Measurements from ENCODE around the gene OXT. TPM values are rescaled to one million over a fixed set of nuclear protein-coding genes. Genes with fewer than 3 reads are reported as not detected.

OXT gene
- total and polyA plus RNA-seq, 2 of the 13 experiments (the other 11 are each of a cell fraction or from before 2014, with no cell fraction given): not detected

DNA sequence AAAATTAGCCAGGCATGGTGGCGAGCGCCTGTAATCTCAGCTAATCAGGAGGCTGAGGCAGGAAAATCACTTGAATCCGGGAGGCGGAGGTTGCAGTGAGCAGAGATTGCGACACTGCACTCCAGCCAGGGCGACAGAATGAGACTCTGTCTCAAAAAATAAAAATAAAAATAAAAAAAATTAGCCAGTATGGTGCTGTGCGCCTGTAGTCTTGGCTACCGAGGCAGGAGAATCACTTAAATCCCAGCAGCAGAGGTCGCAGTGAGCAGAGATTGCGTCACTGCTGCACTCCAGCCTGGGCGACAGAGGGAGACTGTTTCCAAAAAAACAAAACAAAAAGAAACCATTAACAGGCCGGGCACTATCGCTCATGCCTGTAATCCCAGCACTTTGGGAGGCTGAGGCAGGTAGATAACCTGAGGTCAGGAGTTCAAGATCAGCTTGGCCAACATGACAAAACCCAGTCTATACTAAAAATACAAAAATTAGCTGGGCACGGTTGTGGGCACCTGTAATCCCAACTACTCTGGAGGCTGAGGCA, 46.5 kb downstream of the OXT start (continued):
- TF ChIP-seq, protein P1, sequence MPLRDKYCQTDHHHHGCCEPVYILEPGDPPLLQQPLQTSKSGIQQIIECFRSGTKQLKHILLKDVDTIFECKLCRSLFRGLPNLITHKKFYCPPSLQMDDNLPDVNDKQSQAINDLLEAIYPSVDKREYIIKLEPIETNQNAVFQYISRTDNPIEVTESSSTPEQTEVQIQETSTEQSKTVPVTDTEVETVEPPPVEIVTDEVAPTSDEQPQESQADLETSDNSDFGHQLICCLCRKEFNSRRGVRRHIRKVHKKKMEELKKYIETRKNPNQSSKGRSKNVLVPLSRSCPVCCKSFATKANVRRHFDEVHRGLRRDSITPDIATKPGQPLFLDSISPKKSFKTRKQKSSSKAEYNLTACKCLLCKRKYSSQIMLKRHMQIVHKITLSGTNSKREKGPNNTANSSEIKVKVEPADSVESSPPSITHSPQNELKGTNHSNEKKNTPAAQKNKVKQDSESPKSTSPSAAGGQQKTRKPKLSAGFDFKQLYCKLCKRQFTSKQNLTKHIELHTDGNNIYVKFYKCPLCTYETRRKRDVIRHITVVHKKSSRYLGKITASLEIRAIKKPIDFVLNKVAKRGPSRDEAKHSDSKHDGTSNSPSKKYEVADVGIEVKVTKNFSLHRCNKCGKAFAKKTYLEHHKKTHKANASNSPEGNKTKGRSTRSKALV (CRISPR knock-in tag; IDR thresholded peaks at IDR 0.05): peak; percentile 78; the same call in 1 of the 2 replicates
- peak; percentile 69; the same call in 1 of the 2 replicates for TF ChIP-seq PITX1 (CRISPR knock-in tag; IDR thresholded peaks at IDR 0.05)
- peak; percentile 95 for TF ChIP-seq XRCC5 (optimal IDR thresholded peaks at IDR 0.05; ENCODE audit: low read length)
- peak; percentile 63; the same call in 1 of the 2 replicates for TF ChIP-seq RXRA (CRISPR knock-in tag; IDR thresholded peaks at IDR 0.05)
- TF ChIP-seq, protein P2, sequence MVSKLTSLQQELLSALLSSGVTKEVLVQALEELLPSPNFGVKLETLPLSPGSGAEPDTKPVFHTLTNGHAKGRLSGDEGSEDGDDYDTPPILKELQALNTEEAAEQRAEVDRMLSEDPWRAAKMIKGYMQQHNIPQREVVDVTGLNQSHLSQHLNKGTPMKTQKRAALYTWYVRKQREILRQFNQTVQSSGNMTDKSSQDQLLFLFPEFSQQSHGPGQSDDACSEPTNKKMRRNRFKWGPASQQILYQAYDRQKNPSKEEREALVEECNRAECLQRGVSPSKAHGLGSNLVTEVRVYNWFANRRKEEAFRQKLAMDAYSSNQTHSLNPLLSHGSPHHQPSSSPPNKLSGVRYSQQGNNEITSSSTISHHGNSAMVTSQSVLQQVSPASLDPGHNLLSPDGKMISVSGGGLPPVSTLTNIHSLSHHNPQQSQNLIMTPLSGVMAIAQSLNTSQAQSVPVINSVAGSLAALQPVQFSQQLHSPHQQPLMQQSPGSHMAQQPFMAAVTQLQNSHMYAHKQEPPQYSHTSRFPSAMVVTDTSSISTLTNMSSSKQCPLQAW (CRISPR knock-in tag; IDR thresholded peaks at IDR 0.05): peak; percentile 39; the same call in 1 of the 2 replicates
- peak; percentile 85 for TF ChIP-seq ZNF205 (CRISPR knock-in tag; IDR thresholded peaks at IDR 0.05)
- 0 out of 2 replicates have a peak, but pooled peaks have one; percentile 57 for TF ChIP-seq ZNF644 (CRISPR knock-in tag; IDR thresholded peaks at IDR 0.05; ENCODE audit: low read depth)
- TF ChIP-seq, protein P3, sequence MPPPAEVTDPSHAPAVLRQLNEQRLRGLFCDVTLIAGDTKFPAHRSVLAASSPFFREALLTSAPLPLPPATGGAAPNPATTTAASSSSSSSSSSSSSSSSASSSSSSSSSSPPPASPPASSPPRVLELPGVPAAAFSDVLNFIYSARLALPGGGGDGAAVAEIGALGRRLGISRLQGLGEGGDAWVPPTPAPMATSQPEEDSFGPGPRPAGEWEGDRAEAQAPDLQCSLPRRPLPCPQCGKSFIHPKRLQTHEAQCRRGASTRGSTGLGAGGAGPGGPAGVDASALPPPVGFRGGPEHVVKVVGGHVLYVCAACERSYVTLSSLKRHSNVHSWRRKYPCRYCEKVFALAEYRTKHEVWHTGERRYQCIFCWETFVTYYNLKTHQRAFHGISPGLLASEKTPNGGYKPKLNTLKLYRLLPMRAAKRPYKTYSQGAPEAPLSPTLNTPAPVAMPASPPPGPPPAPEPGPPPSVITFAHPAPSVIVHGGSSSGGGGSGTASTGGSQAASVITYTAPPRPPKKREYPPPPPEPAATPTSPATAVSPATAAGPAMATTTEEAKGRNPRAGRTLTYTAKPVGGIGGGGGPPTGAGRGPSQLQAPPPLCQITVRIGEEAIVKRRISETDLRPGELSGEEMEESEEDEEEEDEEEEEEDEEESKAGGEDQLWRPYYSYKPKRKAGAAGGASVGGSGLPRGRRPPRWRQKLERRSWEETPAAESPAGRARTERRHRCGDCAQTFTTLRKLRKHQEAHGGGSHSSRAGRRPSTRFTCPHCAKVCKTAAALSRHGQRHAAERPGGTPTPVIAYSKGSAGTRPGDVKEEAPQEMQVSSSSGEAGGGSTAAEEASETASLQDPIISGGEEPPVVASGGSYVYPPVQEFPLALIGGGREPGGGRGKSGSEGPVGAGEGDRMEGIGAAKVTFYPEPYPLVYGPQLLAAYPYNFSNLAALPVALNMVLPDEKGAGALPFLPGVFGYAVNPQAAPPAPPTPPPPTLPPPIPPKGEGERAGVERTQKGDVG (CRISPR knock-in tag; IDR thresholded peaks at IDR 0.05; ENCODE audit: borderline replicate concordance): peak; percentile 58; the same call in 1 of the 2 replicates
- 0 out of 2 replicates have a peak, but pooled peaks have one; percentile 27 for TF ChIP-seq KLF12 (CRISPR knock-in tag; IDR thresholded peaks at IDR 0.05; ENCODE audit: borderline replicate concordance)
- peak; percentile 8; the same call in 1 of the 2 replicates for TF ChIP-seq ZNF670 (CRISPR knock-in tag; IDR thresholded peaks at IDR 0.05; ENCODE audit: borderline replicate concordance)
- TF ChIP-seq, protein P4, sequence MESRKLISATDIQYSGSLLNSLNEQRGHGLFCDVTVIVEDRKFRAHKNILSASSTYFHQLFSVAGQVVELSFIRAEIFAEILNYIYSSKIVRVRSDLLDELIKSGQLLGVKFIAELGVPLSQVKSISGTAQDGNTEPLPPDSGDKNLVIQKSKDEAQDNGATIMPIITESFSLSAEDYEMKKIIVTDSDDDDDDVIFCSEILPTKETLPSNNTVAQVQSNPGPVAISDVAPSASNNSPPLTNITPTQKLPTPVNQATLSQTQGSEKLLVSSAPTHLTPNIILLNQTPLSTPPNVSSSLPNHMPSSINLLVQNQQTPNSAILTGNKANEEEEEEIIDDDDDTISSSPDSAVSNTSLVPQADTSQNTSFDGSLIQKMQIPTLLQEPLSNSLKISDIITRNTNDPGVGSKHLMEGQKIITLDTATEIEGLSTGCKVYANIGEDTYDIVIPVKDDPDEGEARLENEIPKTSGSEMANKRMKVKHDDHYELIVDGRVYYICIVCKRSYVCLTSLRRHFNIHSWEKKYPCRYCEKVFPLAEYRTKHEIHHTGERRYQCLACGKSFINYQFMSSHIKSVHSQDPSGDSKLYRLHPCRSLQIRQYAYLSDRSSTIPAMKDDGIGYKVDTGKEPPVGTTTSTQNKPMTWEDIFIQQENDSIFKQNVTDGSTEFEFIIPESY (CRISPR knock-in tag; IDR thresholded peaks at IDR 0.05): peak; percentile 88
- TF ChIP-seq ETV6 (CRISPR knock-in tag; conservative IDR thresholded peaks at IDR 0.05): 0 out of 2 replicates have a peak, but pooled peaks have one; percentile 47
- 0 out of 2 replicates have a peak, but pooled peaks have one; percentile 61 for TF ChIP-seq ZNF607 (CRISPR knock-in tag; IDR thresholded peaks at IDR 0.05; ENCODE audit: borderline replicate concordance)
- peak; percentile 69 for TF ChIP-seq ZEB1 (IDR thresholded peaks at IDR 0.05; ENCODE audit: insufficient replicate concordance, low read depth)
- TF ChIP-seq MIER2 (CRISPR knock-in tag; IDR thresholded peaks at IDR 0.05): peak; percentile 48; the same call in 1 of the 2 replicates
- peak; percentile 69; the same call in 1 of the 2 replicates for TF ChIP-seq KMT2B (CRISPR knock-in tag; IDR thresholded peaks at IDR 0.05)
- peak; percentile 80; the same call in 1 of the 2 replicates for TF ChIP-seq JUN (CRISPR knock-in tag; IDR thresholded peaks at IDR 0.05)
- 0 out of 2 replicates have a peak, but pooled peaks have one; percentile 54 for TF ChIP-seq ZBTB7B (CRISPR knock-in tag; IDR thresholded peaks at IDR 0.05)
- TF ChIP-seq, protein P5, sequence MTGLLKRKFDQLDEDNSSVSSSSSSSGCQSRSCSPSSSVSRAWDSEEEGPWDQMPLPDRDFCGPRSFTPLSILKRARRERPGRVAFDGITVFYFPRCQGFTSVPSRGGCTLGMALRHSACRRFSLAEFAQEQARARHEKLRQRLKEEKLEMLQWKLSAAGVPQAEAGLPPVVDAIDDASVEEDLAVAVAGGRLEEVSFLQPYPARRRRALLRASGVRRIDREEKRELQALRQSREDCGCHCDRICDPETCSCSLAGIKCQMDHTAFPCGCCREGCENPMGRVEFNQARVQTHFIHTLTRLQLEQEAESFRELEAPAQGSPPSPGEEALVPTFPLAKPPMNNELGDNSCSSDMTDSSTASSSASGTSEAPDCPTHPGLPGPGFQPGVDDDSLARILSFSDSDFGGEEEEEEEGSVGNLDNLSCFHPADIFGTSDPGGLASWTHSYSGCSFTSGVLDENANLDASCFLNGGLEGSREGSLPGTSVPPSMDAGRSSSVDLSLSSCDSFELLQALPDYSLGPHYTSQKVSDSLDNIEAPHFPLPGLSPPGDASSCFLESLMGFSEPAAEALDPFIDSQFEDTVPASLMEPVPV (CRISPR knock-in tag; IDR thresholded peaks at IDR 0.05): 0 out of 2 replicates have a peak, but pooled peaks have one; percentile 22
